ENCODE measurements around the gene CCDC85B.

GRCh38 chr11:65856689-65857499, 33.6 kb upstream of the CCDC85B start:
- peak; percentile 68 for TF ChIP-seq POLR2A (IDR thresholded peaks at IDR 0.05)
- no peak for TF ChIP-seq CTCF (IDR thresholded peaks at IDR 0.05)

Measured in right lobe of liver (tissue), 4 donors.